ENCODE results near the gene MPLKIP. TPM values are rescaled to one million over a fixed set of nuclear protein-coding genes. Genes with fewer than 3 reads are reported as not detected.
"Not testable (repeated sequence)": the region's sequence is repeated elsewhere in the genome, so short reads cannot be mapped to it uniquely, and the experiment has no call there.

MPLKIP gene
- total RNA-seq, 1 experiment from 2014 or later: 43.2 TPM

- not testable (repeated sequence) for H3K18ac ChIP-seq (ENCODE audit: insufficient read length, low read depth, low read length); H3K36me3 Mint-ChIP-seq (ENCODE audit: insufficient read depth in 1 of 3, low read depth in 3 of 3); H2BK120ac ChIP-seq (ENCODE audit: low read depth, low read length, poor library complexity, severe bottlenecking); DNase-seq; H2AFZ ChIP-seq (ENCODE audit: low read length); H4K8ac ChIP-seq (replicated peaks; ENCODE audit: insufficient read length, low read depth, low read length); H3K9me3 ChIP-seq (ENCODE audit: control insufficient read depth, low read depth, low read length); H4K5ac ChIP-seq (ENCODE audit: insufficient read length, low read depth, low read length); H2AK5ac ChIP-seq (ENCODE audit: insufficient read length, low read length); H3K9me3 Mint-ChIP-seq; H3K4ac ChIP-seq (ENCODE audit: low read depth, low read length); H3K14ac ChIP-seq (ENCODE audit: insufficient read depth, low read length); H2BK12ac ChIP-seq (ENCODE audit: insufficient read length, low read depth, low read length); H4K91ac ChIP-seq (ENCODE audit: insufficient read length, low read depth, low read length); H3K56ac ChIP-seq (ENCODE audit: insufficient read length, low read depth, low read length); H3T11ph ChIP-seq (ENCODE audit: low read length); H2BK15ac ChIP-seq (ENCODE audit: low read depth, low read length); H4K20me1 ChIP-seq (ENCODE audit: control insufficient read depth, insufficient read depth, insufficient read length); H3K27me3 Mint-ChIP-seq (ENCODE audit: low read depth); H3K4me1 ChIP-seq (ENCODE audit: insufficient read depth, low read length); H3K4me2 ChIP-seq (ENCODE audit: insufficient read depth, insufficient read length, low read length); H3K4me3 Mint-ChIP-seq; H2BK5ac ChIP-seq (ENCODE audit: insufficient read length, low read length); H3K23me2 ChIP-seq (ENCODE audit: insufficient read length, low read depth, low read length, poor library complexity, severe bottlenecking); H3K23ac ChIP-seq (ENCODE audit: insufficient read length, low read depth, low read length); H3K9ac ChIP-seq (ENCODE audit: extremely low read depth, insufficient read length, low read length); H3K27me3 ChIP-seq (ENCODE audit: insufficient read depth, low read length); H3K79me2 ChIP-seq (ENCODE audit: insufficient read depth, low read length); H3K79me1 ChIP-seq (ENCODE audit: insufficient read depth, low read depth, low read length, poor library complexity, severe bottlenecking); H3K27ac ChIP-seq (ENCODE audit: insufficient read length, low read depth, low read length); H2BK20ac ChIP-seq (ENCODE audit: low read depth, low read length, poor library complexity, severe bottlenecking)
- no CpG with 5 or more reads among the region's 9 CpGs for WGBS (ENCODE audit: extremely low coverage, insufficient read length, low lambda C conversion rate)
- H3K27ac Mint-ChIP-seq: peak overlapping the region in 2 of 3 experiments; percentile 39 to 52; a peak in 2 of 7 replicates
- H3K4me1 Mint-ChIP-seq: peaks cover 4 to 12% of the 10 kb centered on the region in 2 experiments
Measured at GRCh38 chr7:40117199-40117598, 17.2 kb downstream of the MPLKIP start.
